Activated CD4-positive, CD25-positive, alpha-beta regulatory T cell treated with anti-CD3 and anti-CD28 coated beads, Interleukin-2, amount 50 U/mL, for 72 hours (primary cell): ENCODE data around the gene ACSF2.

Source experiments
- DNase-seq: peaks from one replicate; pipeline ENCODE4 v3.0.0; 2021

ACSF2 gene

DNA sequence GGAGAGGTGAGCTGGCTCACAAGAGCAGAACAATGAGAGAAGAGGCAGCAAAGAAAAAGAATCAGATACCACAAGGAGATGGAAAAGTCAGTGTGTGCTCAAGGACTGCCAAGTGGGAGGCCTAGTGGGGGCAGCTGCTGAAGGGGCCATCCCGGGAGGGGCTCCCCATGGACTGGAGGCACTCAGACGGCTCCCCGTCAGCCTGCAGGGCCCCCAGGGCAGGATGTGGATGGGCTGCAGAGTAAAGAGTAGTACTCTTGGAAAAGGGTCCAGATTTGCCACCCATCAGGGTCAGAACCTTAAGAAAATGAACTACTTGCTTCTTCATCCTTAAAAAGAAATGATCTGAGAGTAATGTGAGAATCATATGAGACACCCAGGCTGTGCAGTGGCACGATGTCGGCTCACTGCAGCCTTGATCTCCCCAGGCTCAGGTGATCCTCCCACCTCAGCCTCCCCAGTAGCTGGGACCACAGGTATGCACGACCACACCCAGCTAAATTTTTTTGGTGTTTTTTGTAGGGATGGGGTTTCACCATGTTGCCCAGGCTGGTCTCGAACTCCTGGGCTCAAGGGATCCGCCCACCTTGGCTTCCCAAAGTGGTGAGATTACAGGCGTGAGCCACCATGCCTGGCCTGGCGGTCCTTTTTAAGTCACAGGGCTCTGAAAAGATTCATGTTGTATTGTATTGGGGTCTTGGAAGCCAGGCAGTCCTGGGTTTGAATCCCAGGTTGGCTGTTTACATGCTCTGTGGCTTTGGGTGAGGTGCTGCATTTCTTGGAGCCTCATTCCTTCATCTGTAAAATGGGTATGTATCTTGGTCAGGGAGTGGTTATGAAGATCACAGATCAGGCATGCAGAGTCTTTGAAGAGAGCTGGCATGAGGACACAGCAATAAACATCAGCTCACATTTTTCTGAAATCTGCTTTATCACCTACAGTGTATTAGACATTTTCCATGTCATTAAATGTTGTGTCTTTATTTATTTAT is 15.1 kb downstream of the ACSF2 start:
- no peak for DNase-seq

DNA sequence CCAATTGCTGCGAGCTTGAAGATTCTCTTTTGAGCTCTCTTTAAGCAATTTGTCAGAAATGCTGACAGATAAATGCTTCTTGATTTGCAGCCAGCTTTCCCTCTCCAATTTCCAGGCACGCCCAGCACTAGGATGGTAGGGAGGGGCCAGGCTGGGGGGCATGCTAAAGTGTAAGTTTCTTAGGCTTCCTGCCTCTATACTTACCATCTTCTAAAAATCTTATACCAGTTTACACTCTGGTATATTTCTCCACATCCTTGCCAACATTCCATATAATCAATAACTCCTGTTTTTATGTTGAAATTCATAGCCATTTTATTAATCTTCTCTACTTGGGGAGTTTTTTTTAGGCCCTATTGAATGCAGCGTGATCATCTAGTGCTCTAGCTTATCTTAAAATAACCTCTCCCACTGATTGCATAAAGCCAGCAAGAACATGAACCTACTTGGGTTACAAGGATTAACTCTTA is 17.5 kb downstream of the ACSF2 start:
- DNase-seq = no peak

DNA sequence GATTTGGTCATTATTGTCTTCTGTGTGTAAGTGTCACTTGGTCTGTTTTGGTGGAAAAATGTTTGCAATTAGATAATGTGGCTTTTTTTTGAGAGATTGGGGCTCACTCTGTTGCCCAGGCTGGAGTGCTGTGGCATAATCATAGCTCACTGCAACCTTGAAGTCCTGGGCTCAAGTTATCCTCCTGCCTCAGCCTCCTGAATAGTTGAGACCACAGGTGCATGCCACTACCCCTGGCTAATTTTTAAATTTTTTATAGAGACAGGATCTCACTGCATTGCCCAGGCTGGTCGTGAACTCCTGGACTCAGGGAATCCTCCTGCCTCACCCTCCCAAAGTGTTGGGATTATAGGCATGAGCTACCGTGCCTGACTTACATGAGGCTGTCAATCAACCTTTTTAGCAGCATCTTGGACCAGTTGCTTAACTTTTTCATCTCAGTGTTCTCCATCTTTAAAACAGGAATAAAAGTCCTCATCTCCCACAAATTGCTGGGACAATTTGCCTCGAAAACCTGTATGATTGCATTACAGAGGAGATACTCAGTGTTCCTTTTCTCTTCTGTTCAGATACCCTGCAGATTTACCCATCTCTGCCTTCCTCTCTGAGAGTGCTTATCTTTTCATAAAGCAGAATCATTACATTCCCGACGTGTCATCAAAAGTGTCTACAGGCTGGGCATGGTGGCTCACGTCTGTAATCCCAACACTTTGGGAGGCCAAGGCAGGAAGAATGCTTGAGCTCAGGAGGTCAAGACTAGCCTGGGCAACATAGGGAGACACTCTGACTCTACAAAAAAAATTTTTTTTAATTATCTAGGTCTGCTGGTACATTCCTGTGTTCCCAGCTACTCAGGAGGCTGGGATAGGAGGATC is 19.1 kb downstream of the ACSF2 start:
- no peak for DNase-seq

DNA sequence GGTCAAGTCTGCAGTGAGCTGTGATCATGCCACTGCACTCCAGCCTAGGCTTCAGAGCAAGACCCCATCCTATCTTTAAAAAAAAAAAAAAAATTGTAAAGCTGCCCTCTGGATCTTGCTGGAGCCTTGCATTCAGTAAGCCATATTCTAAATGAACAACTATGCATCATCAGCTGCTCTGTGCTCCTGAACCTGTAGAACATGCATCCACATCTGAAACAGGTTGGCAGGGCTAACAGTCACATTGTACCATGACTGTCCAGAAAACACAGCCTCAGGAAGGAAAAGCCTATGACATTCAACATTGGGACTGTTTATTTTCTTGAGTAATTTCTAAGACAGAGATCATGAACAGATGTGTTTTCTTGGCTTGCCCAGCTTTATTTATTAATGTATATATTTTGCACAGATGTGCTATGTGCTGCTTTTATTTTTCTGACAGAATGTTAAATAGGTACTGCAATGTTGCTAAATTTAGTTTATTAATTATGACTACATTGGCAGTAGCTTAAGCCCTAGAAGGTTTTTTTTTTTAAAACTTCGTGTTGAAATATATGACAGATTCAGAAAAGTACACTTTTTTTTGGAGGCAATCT is 19.8 kb downstream of the ACSF2 start:
- no peak for DNase-seq

DNA sequence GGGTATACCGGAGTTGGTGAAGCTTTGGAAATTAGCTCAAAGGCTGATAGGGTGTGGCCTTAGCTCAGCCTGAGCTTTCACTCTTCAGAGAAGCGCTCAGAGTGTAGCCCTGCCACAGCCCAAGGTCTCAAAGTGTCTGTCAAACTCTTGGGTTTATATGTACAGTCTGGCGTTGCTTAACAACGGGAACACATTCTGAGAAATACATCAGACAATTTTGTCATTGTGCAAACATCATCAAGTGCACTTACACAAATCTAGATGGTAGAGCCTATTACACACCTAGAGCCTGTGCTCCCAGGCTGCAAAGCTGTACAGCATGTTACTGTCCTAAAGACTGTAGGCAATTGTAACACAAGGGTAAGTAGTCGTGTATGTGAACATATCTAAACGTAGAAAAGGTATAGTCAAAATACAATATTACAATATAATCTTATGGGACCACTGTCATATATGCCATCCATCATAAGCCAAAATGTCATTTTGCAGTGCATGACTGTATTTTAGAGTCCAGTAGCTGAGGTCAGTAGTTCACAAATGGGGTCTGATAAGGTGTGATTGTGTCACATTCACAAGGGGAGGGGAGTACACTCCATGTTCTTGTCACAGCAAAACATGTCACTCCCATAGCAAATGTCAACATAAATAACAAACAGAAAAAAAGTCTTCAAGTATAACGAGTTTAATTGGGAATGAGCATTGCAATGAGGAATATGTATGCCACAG is 22.0 kb downstream of the ACSF2 start:
- DNase-seq = no peak

DNA sequence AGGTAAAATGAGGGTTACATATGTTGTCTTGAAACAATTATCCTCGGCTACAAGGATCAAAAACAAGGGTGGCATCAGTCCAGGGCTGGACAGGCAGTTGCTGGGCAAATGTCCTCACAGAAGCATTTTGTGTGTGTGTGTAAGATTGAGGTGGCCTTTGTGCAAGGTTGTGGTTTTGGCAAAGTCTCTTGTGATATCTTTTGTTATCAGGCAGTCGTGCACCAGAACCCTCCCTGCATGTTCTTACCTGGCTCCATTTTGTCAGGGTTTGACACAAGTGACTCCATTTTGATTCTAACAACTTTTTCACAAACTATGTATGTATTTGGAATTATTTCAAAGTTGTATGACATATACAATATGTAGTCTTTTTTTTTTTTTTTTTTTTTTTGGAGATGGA is 22.6 kb downstream of the ACSF2 start:
- DNase-seq = no peak

DNA sequence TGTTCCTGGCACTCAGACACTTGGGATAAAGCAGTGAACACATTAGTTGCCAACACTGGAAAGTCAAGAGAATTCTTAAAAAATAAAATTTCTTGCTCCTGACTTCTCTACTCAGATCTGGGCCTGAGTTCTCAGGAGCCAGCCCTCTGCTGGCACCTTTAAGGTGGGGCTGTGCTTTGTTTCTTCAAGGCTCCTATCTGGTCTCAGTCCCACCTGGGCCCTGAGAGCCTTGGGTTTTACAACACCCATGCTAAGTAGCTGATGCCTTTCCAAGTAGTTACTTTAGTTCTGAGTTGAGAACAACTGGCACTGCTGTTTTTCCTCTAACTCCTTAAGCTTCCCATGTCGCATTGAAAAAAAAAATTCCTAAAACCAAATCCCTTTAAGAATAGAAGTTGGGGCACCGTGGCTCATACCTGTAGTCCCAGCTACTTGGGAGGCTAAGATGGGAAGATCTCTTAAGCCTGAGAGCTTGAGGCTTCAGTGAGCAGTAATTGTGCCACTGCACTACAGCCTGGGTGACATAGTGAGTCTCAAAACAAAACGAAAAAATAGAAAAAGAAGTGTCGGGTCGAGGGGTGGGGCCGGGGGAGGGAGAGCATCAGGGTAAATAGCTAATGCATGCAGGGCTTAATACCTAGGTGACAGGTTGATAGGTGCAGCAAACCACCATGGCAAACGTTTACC is 26.1 kb downstream of the ACSF2 start:
- DNase-seq = no peak

DNA sequence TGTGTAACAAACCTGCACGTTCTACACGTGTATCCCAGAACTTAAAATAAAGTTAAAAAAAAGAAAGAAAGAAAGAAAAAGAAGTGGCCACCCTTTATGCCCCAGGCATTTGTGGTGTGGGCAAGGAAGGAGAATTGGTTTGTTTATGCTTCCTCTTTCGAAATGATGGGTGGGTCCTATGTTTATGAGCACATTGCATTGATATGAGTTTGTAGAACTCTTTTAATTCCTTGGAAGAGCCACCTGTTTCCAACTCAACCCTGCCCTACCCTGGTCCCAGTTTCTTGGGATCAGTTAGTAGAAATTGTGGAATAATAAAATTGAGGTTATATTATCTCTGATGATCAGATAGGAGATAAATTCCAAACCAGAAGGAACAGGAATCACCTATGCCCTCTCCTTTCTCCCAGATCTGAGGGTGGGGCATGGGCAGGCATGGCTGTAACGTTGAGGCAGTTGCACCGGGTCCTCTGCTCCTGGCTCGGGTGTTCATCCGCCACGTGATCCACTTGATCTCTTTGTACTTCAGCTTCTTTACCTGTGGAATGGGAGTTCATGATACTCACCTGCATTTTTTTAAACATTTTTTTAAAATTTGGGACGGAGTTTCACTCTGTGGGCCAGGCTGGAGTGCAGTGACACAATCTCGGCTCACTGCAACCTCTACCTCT is 26.7 kb downstream of the ACSF2 start:
- DNase-seq = no peak

DNA sequence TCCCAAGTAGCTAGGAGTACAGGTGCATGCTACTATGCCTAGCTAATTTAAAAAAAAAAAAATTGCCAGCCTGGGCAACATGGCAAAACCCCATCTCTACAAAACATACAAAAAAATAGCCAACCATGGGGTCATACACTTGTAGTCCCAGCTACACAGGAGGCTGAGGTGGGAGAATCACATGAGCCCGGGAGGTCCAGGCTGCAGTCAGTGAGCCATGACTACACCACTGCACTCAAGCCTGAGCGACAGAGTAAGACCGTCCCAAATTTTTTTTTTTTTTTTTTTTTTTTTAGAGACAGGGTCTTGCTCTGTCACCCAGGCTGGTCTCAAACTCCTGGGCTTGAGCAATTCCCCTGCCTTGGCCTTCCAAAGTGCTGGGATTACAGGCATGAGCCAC is 27.9 kb downstream of the ACSF2 start:
- DNase-seq = no peak

DNA sequence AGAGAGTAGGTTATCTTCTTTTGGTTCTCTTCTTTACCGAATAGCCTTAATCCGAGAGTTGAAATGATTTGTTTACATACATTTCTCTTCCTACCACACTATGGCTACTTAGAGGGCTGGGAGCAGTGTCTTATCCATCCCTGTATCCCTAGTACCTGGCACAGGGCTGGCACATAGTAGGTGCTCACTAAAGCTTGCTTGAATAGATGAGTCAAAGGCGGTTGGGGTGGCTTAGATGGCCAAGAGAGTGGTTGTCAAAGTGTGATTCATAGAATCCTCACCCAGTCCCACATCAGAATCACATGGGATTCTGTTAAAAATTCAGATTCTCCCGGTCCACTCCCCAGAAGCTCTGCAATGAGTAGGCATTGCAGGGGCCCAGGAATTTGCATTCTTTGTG is 31.6 kb downstream of the ACSF2 start:
- DNase-seq = no peak

DNA sequence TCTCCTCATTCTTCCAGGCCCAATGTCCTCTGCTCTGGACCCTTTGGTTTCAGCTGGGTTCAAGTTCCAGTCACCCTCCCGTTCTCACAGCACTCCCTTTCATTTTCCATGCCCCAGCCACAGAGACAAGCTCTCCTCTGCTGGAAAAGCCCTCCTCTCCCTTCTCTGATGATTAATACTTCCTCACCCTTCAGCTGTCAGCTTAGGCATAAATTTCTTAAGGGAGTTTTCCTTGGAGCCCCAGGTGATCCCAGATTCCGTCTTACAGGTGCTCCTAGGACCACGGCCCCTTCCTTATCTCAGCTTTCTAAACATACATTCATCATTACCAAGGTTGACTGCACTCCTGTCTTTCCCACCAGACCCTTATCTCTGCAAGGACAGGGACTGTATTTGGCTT is 32.3 kb downstream of the ACSF2 start:
- DNase-seq = no peak

DNA sequence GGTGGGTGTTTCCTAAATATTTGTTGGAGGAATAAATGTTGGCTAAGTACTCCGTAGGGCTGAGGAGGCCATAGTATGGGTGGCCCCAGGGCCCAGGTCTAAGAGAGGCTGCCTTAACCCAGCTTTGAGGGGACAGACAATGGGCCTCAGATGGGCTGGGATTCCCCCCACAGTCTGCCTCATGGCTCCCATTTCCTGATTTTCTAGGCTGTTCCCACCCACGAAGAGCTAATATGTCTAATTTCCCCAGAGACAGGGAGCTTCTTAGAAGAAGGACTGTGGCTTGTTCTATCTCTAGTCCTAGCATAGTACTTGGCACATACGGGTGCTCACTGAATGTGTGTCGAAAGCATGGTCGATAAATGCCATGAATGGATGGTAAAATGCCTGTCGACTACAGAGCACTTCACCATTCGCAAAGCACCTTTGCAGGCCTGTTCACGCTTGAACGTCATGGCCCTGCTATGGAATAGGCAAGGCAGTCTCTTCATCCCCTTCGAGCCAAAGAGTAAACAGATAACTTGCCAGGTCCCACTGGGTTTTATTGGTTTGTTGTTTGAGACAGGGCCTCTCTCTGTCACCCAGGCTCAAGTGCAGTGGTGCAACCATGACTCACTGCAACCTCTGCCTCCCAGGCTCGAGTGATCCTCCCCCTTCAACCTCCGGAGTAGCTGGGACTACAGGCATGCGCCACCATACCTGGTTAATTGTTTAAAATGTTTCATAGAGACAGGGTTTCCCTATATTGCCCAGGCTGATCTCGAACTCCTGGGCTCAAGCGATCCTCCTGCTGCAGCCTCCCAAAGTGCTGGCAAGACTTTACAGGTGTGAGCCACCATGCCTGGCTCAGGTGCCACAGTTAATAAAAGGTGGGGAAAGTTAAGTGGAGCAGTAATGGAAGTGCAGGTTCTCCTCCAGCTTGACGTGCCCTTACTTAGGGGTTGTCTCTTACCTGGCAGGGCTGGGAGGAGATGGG is 33.0 kb downstream of the ACSF2 start:
- DNase-seq = no peak

DNA sequence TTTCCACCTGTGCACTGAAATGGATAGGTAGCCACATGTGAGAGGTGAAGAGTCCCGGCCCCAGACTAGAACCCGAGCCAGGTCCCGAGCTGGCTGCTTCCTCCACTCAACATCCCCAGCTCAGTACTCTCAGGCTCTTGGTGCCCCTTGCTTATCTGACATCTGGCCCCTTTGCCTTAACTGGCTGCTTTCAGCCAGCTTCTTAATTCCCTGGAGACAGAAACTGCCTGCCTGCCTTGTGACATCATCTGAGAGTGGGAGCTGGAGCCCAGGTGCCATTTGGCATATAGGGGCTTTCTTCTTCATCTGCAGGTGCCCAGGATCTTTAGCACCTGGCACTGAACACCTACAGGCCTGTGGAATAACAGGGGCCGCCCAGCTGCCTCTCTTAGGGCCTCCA is 33.7 kb downstream of the ACSF2 start:
- no peak for DNase-seq

DNA sequence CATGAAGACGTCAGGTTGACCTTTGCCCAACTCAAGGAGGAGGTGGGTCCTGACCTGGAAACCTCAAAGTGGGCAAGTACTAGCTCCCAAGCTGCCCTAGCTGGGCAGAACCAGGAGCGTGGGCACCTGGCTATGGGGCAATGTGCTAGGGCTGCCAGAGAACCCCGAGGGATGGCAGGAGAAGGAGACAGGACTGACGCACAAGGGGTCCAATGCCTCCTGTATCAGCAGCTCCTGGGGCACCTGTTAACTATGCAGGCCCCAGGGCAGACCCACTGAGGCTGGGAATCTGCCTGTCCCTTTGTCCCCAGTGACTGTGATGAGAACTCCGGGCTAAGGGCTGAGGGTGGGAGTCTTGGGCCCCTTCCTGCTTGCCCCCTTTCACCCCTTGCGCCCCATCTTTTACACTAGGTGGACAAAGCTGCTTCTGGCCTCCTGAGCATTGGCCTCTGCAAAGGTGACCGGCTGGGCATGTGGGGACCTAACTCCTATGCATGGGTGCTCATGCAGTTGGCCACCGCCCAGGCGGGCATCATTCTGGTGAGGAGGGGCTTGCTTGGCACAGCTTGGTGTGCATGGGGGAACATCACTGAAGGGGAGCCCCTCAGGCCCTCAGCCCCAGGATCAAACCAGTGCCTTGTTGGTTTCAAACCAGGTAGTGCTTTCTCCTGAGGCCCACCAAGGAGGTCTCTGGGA is 35.0 kb downstream of the ACSF2 start:
- no peak for DNase-seq

DNA sequence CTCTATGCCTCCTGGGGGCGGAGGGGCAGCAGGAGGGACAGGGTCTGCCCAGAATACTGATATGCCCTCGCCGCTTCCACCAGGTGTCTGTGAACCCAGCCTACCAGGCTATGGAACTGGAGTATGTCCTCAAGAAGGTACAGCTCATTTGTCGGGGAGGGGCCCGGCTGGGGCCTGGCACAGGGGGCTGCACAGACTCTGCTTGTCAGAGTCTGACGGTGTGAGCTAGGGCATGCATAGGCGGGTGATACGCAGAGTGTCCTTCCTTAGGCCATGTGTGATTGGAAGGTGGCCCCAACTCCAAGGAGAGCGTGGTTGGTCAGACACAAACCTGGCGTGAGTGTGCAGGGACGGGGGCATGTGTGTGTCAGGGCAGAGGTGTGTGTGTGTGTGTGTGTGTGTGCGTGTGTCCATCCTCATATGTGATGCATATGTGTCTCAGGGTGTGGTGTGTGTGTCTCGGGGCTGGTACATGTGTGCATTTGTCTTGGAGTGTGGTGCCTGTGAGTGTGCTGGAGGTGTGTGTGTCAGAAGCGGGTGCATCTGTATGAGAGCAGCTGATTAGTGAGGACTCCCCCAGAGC is 35.6 kb downstream of the ACSF2 start:
- no peak for DNase-seq

DNA sequence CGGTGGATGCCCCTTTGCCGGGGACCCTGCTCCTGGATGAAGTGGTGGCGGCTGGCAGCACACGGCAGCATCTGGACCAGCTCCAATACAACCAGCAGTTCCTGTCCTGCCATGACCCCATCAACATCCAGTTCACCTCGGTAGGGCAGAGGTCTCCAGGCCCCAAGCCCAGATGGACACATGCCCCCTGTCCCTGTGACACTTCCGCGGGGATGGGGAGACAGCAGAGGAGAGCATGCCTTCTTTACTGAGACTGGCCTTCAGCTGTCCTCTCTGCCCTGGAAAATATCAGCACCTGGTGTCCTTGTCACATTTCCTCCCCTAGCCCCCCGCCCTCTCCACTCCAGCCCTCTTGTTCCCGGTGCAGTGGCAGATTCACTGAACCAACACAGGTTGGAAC is 36.4 kb downstream of the ACSF2 start:
- no peak for DNase-seq

DNA sequence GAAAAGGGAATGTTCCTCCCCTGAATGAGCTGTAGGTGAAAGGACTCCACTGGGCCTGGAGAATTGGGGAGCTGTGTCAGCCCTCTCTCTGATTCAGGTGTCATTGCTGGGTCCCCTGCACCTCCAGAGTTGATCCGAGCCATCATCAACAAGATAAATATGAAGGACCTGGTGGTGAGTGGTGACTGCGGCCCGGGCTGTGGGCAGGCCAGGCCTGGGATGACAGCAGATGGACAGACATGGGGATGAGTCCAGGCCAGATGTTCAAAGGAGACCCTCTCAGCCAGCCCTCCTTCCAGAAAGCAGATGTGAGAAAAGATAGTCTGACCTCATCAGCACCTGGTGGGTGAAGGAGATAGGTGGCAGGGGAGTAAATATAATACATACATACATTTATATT is 38.1 kb downstream of the ACSF2 start:
- no peak for DNase-seq

DNA sequence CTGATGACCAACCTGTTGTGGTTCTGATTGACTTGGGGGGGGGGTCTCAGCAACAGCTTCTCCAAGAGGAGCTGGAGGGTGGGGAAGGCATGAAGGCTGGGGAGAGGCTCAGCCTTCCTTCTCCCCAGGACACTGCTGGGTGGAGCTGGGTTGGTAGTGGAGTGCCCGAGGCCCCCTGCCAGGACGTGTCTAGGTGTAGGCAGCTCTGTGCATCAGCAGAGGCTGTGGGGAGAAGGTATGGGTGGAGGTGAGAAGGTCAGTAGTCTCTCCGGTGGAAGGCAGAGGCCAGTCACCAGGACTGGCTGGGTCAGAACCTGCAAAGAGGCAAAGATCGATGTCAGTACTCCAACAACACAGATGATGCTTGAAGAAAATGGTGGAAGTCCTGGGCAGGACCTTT is 38.7 kb downstream of the ACSF2 start:
- DNase-seq = no peak

DNA sequence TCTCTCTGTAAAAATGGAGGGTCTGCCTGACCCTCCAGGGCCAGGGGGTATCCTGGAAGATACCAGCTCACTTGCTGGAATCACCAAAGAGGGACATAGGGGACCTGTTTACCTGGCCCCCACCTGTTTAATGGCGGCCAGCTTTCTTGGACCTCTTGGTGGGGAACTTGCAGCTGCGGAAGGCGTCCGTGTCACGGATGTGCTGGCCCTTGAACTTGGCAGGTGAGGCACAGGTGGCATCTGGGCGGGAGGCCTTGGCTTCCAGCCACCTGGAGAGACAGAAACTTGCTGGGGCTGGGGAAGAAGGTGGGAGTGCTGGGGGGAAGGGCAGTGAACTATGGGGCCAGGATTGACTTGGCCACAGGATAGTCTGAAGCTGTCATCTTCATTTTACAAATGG is 39.2 kb downstream of the ACSF2 start:
- DNase-seq = no peak
